Measurements from ENCODE around the gene ALKBH4.

- TF ChIP-seq CTCF (IDR thresholded peaks at IDR 0.05): no peak
- no peak for TF ChIP-seq POLR2A (IDR thresholded peaks at IDR 0.05)
These were observed 13.2 kb downstream of the ALKBH4 start for GRCh38 chr7:102451371-102452054.

Measured in uterus (tissue), 2 donors.